ENCODE results near the gene RFX1.

- TF ChIP-seq REST (IDR thresholded peaks at IDR 0.05; ENCODE audit: insufficient read depth in 1 of 2, low read depth in 2 of 2, low read length in 2 of 2) (no peak), POLR2AphosphoS5 (IDR thresholded peaks at IDR 0.05; ENCODE audit: low read depth, low read length) (no peak), SIN3A (IDR thresholded peaks at IDR 0.05; ENCODE audit: borderline replicate concordance, insufficient read depth, low read length) (no peak), TAF1 (IDR thresholded peaks at IDR 0.05; ENCODE audit: borderline replicate concordance, insufficient read depth, low read length) (no peak)
Observed at GRCh38 chr19:13977803-13978202, 28.3 kb downstream of the RFX1 start.

Data from PFSK-1 (cell line).